Vagina (tissue), 2 donors: ENCODE measurements around the gene NID2. TPM values are rescaled to one million over a fixed set of nuclear protein-coding genes. Genes with fewer than 3 reads are reported as not detected.

Experiments used
- DNase-seq, 2 donors: peaks; one replicate each; pipeline ENCODE4 v3.0.0-alpha.2; 2017; ENCODE audit errors: extremely low spot score in 2 of 2
- H3K27ac ChIP-seq: fragments of 200-600 bp; sonication (generic); one replicate; pipeline ENCODE4 v1.5.1; 2019
- H3K27me3 ChIP-seq: fragments of 200-600 bp; sonication (generic); one replicate; pipeline ENCODE4 v1.5.1; 2019
- H3K36me3 ChIP-seq, 2 donors: fragments of 200-600 bp; sonication (generic); one replicate each; pipeline ENCODE4 v1.5.1; 2017 to 2019
- H3K4me1 ChIP-seq: fragments of 200-600 bp; sonication (generic); one replicate; pipeline ENCODE4 v1.5.1; 2019
- H3K4me3 ChIP-seq, 2 donors: fragments of 200-600 bp; sonication (generic); 1 replicate in 1 of 2; 2 replicates in 1 of 2; pipeline ENCODE4 v1.5.1; 2016 to 2019
- H3K9me3 ChIP-seq: fragments of 200-600 bp; sonication (generic); one replicate; pipeline ENCODE4 v1.5.1; 2019
- POLR2A ChIP-seq, 2 donors: fragments of 450-650 bp; IDR thresholded peaks; one replicate each; pipeline ENCODE4 v1.6.1; 2017; ENCODE audit warnings: antibody characterized with exemption in 2 of 2, mild to moderate bottlenecking in 2 of 2, moderate library complexity in 2 of 2
- POLR2AphosphoS5 ChIP-seq, 2 donors: sonication (generic); formaldehyde crosslinking; IDR thresholded peaks; one replicate each; pipeline ENCODE4 v1.9.0; 2017; ENCODE audit warnings: antibody characterized with exemption in 2 of 2, mild to moderate bottlenecking in 2 of 2, low read depth in 1 of 2; ENCODE audit not compliant: insufficient read depth in 1 of 2
- intact Hi-C: fragments of 100-400 bp; cut with DNase I; formaldehyde crosslinking; loops from one replicate; pipeline ENCODE4 v1.15.1; 2023
- total RNA-seq: library from RNA; depleted of rRNA; stranded (reverse); fragments of >200 nt; gene quantifications from one replicate; pipeline ENCODE4 v1.2.3, GENCODE V29; 2016
- TF ChIP-seq, protein P1 (sequence below), 3 experiments: fragments of 450-650 bp in 2 of 3; fragments of 200-600 bp in 1 of 3; sonication (generic) in 1 of 3; IDR thresholded peaks; one replicate each; pipeline ENCODE4 v1.5.1; 2017 to 2019; ENCODE audit warnings: antibody characterized with exemption in 3 of 3, mild to moderate bottlenecking in 2 of 3, moderate library complexity in 2 of 3

NID2 gene
- total RNA-seq, 1 donor from 2014 or later: 20.1 TPM

DNA sequence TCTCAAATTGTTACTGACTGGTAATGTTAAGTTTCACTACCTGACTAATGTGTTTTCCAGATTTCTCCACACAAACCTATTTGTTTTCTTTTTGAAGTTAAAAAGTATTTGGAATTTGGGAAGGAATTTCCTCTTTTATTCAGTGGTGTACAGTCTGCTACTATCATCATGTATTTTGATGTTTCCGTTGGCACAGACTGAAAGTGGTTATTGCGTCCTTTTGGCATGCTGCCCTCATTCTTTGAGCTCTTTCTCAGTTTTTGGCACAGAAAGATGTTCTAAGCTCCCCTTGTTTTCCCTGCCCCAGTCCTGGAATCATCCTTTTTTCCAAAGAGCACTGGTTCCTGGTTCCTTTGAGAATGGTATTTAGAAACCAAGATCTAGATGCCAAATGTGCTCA is 110.9 kb downstream of the NID2 start:
- H3K27me3 ChIP-seq: no peaks in the 10 kb centered on the region
- TF ChIP-seq POLR2AphosphoS5 (IDR thresholded peaks at IDR 0.05; ENCODE audit: insufficient read depth in 1 of 2, low read depth in 1 of 2) (no peak), POLR2A (IDR thresholded peaks at IDR 0.05) (no peak)
- TF ChIP-seq, protein P1, sequence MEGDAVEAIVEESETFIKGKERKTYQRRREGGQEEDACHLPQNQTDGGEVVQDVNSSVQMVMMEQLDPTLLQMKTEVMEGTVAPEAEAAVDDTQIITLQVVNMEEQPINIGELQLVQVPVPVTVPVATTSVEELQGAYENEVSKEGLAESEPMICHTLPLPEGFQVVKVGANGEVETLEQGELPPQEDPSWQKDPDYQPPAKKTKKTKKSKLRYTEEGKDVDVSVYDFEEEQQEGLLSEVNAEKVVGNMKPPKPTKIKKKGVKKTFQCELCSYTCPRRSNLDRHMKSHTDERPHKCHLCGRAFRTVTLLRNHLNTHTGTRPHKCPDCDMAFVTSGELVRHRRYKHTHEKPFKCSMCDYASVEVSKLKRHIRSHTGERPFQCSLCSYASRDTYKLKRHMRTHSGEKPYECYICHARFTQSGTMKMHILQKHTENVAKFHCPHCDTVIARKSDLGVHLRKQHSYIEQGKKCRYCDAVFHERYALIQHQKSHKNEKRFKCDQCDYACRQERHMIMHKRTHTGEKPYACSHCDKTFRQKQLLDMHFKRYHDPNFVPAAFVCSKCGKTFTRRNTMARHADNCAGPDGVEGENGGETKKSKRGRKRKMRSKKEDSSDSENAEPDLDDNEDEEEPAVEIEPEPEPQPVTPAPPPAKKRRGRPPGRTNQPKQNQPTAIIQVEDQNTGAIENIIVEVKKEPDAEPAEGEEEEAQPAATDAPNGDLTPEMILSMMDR (IDR thresholded peaks at IDR 0.05): no peak
- H3K9me3 ChIP-seq: no peaks in the 10 kb centered on the region
- no peaks in the 10 kb centered on the region for H3K4me1 ChIP-seq
- no peak for DNase-seq
- H3K27ac ChIP-seq: no peak overlapping the region
- no peak overlapping the region for H3K4me3 ChIP-seq
- H3K36me3 ChIP-seq: no peaks in the 10 kb centered on the region
- intact Hi-C loops: no loop called here

Other genes starting within 250 kb of the NID2 start
- 12.8 TPM for gene GNG2, start 208.4 kb downstream of the NID2 start, total RNA-seq
- 35.4 TPM for gene RTRAF, start 79.5 kb downstream of the NID2 start, total RNA-seq
- 1.2 TPM for gene PTGDR, start 198.6 kb upstream of the NID2 start, total RNA-seq
- gene PTGER2, start 245.3 kb upstream of the NID2 start, total RNA-seq: 10.3 TPM